ENCODE measurements around the gene RBM15B. TPM values are rescaled to one million over a fixed set of nuclear protein-coding genes. Genes with fewer than 3 reads are reported as not detected.
"Not testable (repeated sequence)": the region's sequence is repeated elsewhere in the genome, so short reads cannot be mapped to it uniquely, and the experiment has no call there.

The RBM15B gene
- total RNA-seq, 2 experiments from 2014 or later = 24.5 to 25.4 TPM

- CTCF ChIA-PET = no interaction called here
- no peaks in the 10 kb centered on the region for H3K27me3 Mint-ChIP-seq
- no peak for DNase-seq
Observed at GRCh38 chr3:51382076-51382745, 8.9 kb upstream of the RBM15B start.

GRCh38 chr3:51382947-51383578 is 8.0 kb upstream of the RBM15B start:
- Mint-ChIP-seq H3K27ac (peak overlapping the region; percentile 95), H3K27me3 (no peaks in the 10 kb centered on the region), H3K9me3 (no peaks in the 10 kb centered on the region), H3K36me3 (ENCODE audit: low read depth) (peaks cover 41% of the 10 kb centered on the region), H3K4me3 (peak overlapping the region; percentile 98), H3K4me1 (peaks cover 36% of the 10 kb centered on the region)
- peak; percentile 12 for DNase-seq
- CTCF ChIA-PET = interaction anchor here (2.7 to 3.7 kb wide), 2 partner anchors 12 to 767 kb away, joined by 13 to 15 read pairs; partner anchors contain the start of gene MAPKAPK3
- POLR2A ChIA-PET = interaction anchor here (1.0 to 3.9 kb wide), 6 partner anchors 11 to 812 kb away, joined by 3 to 50 read pairs (median 18); partner anchors contain the start of genes HEMK1, MAPKAPK3 and TEX264

More at GRCh38 chr3:51382076-51382745, 8.9 kb upstream of the RBM15B start:
- Mint-ChIP-seq H3K36me3 (ENCODE audit: low read depth) (peaks cover 32% of the 10 kb centered on the region), H3K4me3 (no peak overlapping the region), H3K4me1 (peaks cover 31% of the 10 kb centered on the region), H3K9me3 (no peaks in the 10 kb centered on the region), H3K27ac (no peak overlapping the region)
- POLR2A ChIA-PET = interaction anchor here (2.0 kb wide), 1 partner anchor 766 kb away, joined by 7 read pairs; the partner anchor contains the start of gene MAPKAPK3

- ChIA-PET POLR2A (interaction anchor here (0.9 to 3.9 kb wide), 19 partner anchors 10 to 813 kb away, joined by 3 to 65 read pairs (median 7); partner anchors contain the start of genes CISH, DCAF1, HEMK1 and MAPKAPK3), CTCF (interaction anchor here (0.9 to 3.7 kb wide), 6 partner anchors 13 to 771 kb away, joined by 3 to 15 read pairs (median 5); partner anchors contain the start of gene MAPKAPK3)
- peak; percentile 39 for DNase-seq
- Mint-ChIP-seq H3K27me3 (no peaks in the 10 kb centered on the region), H3K27ac (peak overlapping the region; percentile 95), H3K9me3 (no peaks in the 10 kb centered on the region), H3K36me3 (ENCODE audit: low read depth) (peaks cover 47% of the 10 kb centered on the region), H3K4me3 (peak overlapping the region; percentile 98), H3K4me1 (peaks cover 44% of the 10 kb centered on the region)
Observed at GRCh38 chr3:51384055-51384725, 6.9 kb upstream of the RBM15B start.

- DNase-seq = peak; percentile 99
- Mint-ChIP-seq H3K27ac (peak within 1 kb of the TSS; percentile 95), H3K36me3 (ENCODE audit: low read depth) (peaks cover 53% of the 10 kb centered on the region), H3K9me3 (no peaks in the 10 kb centered on the region), H3K4me3 (peak within 1 kb of the TSS; percentile 98), H3K4me1 (peaks cover 51% of the 10 kb centered on the region), H3K27me3 (no peaks in the 10 kb centered on the region)
- ChIA-PET CTCF (interaction anchor here (0.6 to 6.2 kb wide), 14 partner anchors 14 to 1436 kb away, joined by 3 to 45 read pairs (median 5); partner anchors contain the start of gene MAPKAPK3), POLR2A (interaction anchor here (0.7 to 3.9 kb wide), 27 partner anchors 8 to 1048 kb away, joined by 3 to 65 read pairs (median 6); partner anchors contain the start of genes CISH, DCAF1, HEMK1 and MAPKAPK3)
Observed at GRCh38 chr3:51384726-51385473, 6.2 kb upstream of the RBM15B start, which contains the start of gene MANF. MANF (plus strand) TSS chr3:51385291; CDS start chr3:51385343, 52 bp downstream.

GRCh38 chr3:51385621-51386091 is 5.4 kb upstream of the RBM15B start:
- Mint-ChIP-seq H3K9me3 (no peaks in the 10 kb centered on the region), H3K27me3 (no peaks in the 10 kb centered on the region), H3K27ac (peak overlapping the region; percentile 78), H3K4me3 (peak overlapping the region; percentile 98), H3K4me1 (peaks cover 58% of the 10 kb centered on the region), H3K36me3 (ENCODE audit: low read depth) (peaks cover 53% of the 10 kb centered on the region)
- ChIA-PET POLR2A (interaction anchor here (0.7 to 3.9 kb wide), 26 partner anchors 8 to 1048 kb away, joined by 3 to 65 read pairs (median 6); partner anchors contain the start of genes CISH, DCAF1, HEMK1 and MAPKAPK3), CTCF (interaction anchor here (0.6 to 6.2 kb wide), 11 partner anchors 14 to 1437 kb away, joined by 4 to 45 read pairs (median 5); partner anchors contain the start of gene MAPKAPK3)
- DNase-seq = peak; percentile 20

- ChIA-PET CTCF (interaction anchor here (1.4 to 6.2 kb wide), 7 partner anchors 47 to 813 kb away, joined by 4 to 45 read pairs (median 7); partner anchors contain the start of gene MAPKAPK3), POLR2A (interaction anchor here (1.1 to 3.9 kb wide), 16 partner anchors 8 to 815 kb away, joined by 3 to 65 read pairs (median 12); partner anchors contain the start of genes CISH, DCAF1, HEMK1 and MAPKAPK3)
- Mint-ChIP-seq H3K4me3 (peak overlapping the region; percentile 98), H3K27me3 (no peaks in the 10 kb centered on the region), H3K27ac (peak overlapping the region; percentile 78), H3K9me3 (no peaks in the 10 kb centered on the region), H3K4me1 (peaks cover 61% of the 10 kb centered on the region), H3K36me3 (ENCODE audit: low read depth) (peaks cover 53% of the 10 kb centered on the region)
- peak; percentile 16 for DNase-seq
Observed at GRCh38 chr3:51386159-51386851, 4.8 kb upstream of the RBM15B start.

- H3K27me3 Mint-ChIP-seq = no peaks in the 10 kb centered on the region
- peak overlapping the region; percentile 98 for H3K4me3 Mint-ChIP-seq
- no peak for DNase-seq
- peak overlapping the region; percentile 78 for H3K27ac Mint-ChIP-seq
- H3K4me1 Mint-ChIP-seq = peaks cover 62% of the 10 kb centered on the region
- ChIA-PET POLR2A (interaction anchor here (1.4 to 3.3 kb wide), 7 partner anchors 113 to 817 kb away, joined by 3 to 65 read pairs (median 20); partner anchors contain the start of genes CISH, DCAF1, HEMK1 and MAPKAPK3), CTCF (interaction anchor here (1.5 to 6.2 kb wide), 4 partner anchors 47 to 771 kb away, joined by 4 to 45 read pairs (median 11); partner anchors contain the start of gene MAPKAPK3)
- H3K9me3 Mint-ChIP-seq = no peaks in the 10 kb centered on the region
- H3K36me3 Mint-ChIP-seq (ENCODE audit: low read depth) = peaks cover 55% of the 10 kb centered on the region
Observed at GRCh38 chr3:51386852-51387229, 4.2 kb upstream of the RBM15B start.

GRCh38 chr3:51387281-51387680 is 3.8 kb upstream of the RBM15B start:
- H3K27ac Mint-ChIP-seq = peak overlapping the region; percentile 78
- H3K4me1 Mint-ChIP-seq = peaks cover 64% of the 10 kb centered on the region
- ChIA-PET CTCF (interaction anchor here (1.0 to 6.2 kb wide), 4 partner anchors 46 to 771 kb away, joined by 3 to 45 read pairs (median 4); no protein-coding TSS in a partner anchor), POLR2A (interaction anchor here (0.8 to 3.3 kb wide), 6 partner anchors 10 to 818 kb away, joined by 3 to 22 read pairs (median 3); partner anchors contain the start of genes DCAF1 and HEMK1)
- not testable (repeated sequence) for H3K27me3 Mint-ChIP-seq, H3K9me3 Mint-ChIP-seq, DNase-seq
- H3K36me3 Mint-ChIP-seq (ENCODE audit: low read depth) = peaks cover 56% of the 10 kb centered on the region
- H3K4me3 Mint-ChIP-seq = peak overlapping the region; percentile 98

GRCh38 chr3:51388286-51389029 is 2.6 kb upstream of the RBM15B start:
- Mint-ChIP-seq H3K4me1 (peaks cover 70% of the 10 kb centered on the region), H3K9me3 (no peaks in the 10 kb centered on the region), H3K27ac (peak overlapping the region; percentile 49), H3K4me3 (no peak overlapping the region), H3K36me3 (ENCODE audit: low read depth) (peaks cover 64% of the 10 kb centered on the region), H3K27me3 (no peaks in the 10 kb centered on the region)
- ChIA-PET POLR2A (interaction anchor here (0.6 to 2.1 kb wide), 9 partner anchors 11 to 819 kb away, joined by 3 to 6 read pairs (median 3); partner anchors contain the start of gene HEMK1), CTCF (interaction anchor here (0.7 to 6.2 kb wide), 15 partner anchors 9 to 773 kb away, joined by 3 to 45 read pairs (median 4); partner anchors contain the start of gene DCAF1)
- no peak for DNase-seq

Data from activated CD4-positive, alpha-beta memory T cell treated with anti-CD3 and anti-CD28 coated beads, Interleukin-2, amount 10 ng/mL, durations not matched to agents 7 days and 5 days (primary cell).